NK-92 treated with Interleukin-12 subunit alpha and Interleukin-12 subunit beta, amount 100 ng/mL, for 24 hours (cell line): ENCODE data around the gene CCSER2.
"Not testable (repeated sequence)": the region's sequence is repeated elsewhere in the genome, so short reads cannot be mapped to it uniquely, and the experiment has no call there.

ENCODE experiments used
- DNase-seq: peaks from one replicate; lab custom pipeline; 2025; lab: John Stamatoyannopoulos, UW

CCSER2 gene

GRCh38 chr10:84328418-84329195, at the start of gene CCSER2:
TSS of gene CCSER2 (plus strand) at chr10:84328589. CDS start at chr10:84371053, 42,464 bp downstream.
- DNase-seq: peak; percentile 96

GRCh38 chr10:84279876-84280475, 48.4 kb upstream of the CCSER2 start:
- not testable (repeated sequence) for DNase-seq

GRCh38 chr10:84286695-84287094, 41.7 kb upstream of the CCSER2 start:
- no peak for DNase-seq

GRCh38 chr10:84288151-84288550, 40.2 kb upstream of the CCSER2 start:
- DNase-seq: no peak

GRCh38 chr10:84289521-84290200, 38.7 kb upstream of the CCSER2 start:
- DNase-seq: no peak

GRCh38 chr10:84290235-84290634, 38.2 kb upstream of the CCSER2 start:
- no peak for DNase-seq

- no peak for DNase-seq
Measured at GRCh38 chr10:84291384-84291783, 37.0 kb upstream of the CCSER2 start.

- no peak for DNase-seq
Measured at GRCh38 chr10:84292502-84292901, 35.9 kb upstream of the CCSER2 start.

- no peak for DNase-seq
Measured at GRCh38 chr10:84293171-84293570, 35.2 kb upstream of the CCSER2 start.

GRCh38 chr10:84293574-84294016, 34.8 kb upstream of the CCSER2 start:
- DNase-seq: no peak

GRCh38 chr10:84294766-84295447, 33.5 kb upstream of the CCSER2 start:
- no peak for DNase-seq

- DNase-seq: no peak
Measured at GRCh38 chr10:84296091-84296981, 32.1 kb upstream of the CCSER2 start.

GRCh38 chr10:84298057-84298456, 30.3 kb upstream of the CCSER2 start:
- DNase-seq: no peak

- no peak for DNase-seq
Measured at GRCh38 chr10:84302223-84302622, 26.2 kb upstream of the CCSER2 start.

- no peak for DNase-seq
Measured at GRCh38 chr10:84306751-84307384, 21.5 kb upstream of the CCSER2 start.

GRCh38 chr10:84308021-84308420, 20.4 kb upstream of the CCSER2 start:
- no peak for DNase-seq

GRCh38 chr10:84308481-84309304, 19.7 kb upstream of the CCSER2 start:
- DNase-seq: no peak

GRCh38 chr10:84310470-84310869, 17.9 kb upstream of the CCSER2 start:
- no peak for DNase-seq

GRCh38 chr10:84311576-84311975, 16.8 kb upstream of the CCSER2 start:
- no peak for DNase-seq

GRCh38 chr10:84312816-84313215, 15.6 kb upstream of the CCSER2 start:
- DNase-seq: no peak
